ENCODE results near the gene DPYSL4. TPM values are rescaled to one million over a fixed set of nuclear protein-coding genes. Genes with fewer than 3 reads are reported as not detected.

Gene DPYSL4
- total RNA-seq, 2 donors from 2014 or later = 0.27 to 0.44 TPM

- H3K4me3 ChIP-seq = no peak overlapping the region
- H3K9ac ChIP-seq (ENCODE audit: low read depth in 2 of 2, low read length in 2 of 2) = no peak overlapping the region
- no peak for DNase-seq
- H3K27me3 ChIP-seq = peaks cover 4% of the 10 kb centered on the region
- no peaks in the 10 kb centered on the region for H3K4me1 ChIP-seq
- no peaks in the 10 kb centered on the region for H3K36me3 ChIP-seq
- TF ChIP-seq CTCF (IDR thresholded peaks at IDR 0.05) = no peak
- no peak overlapping the region for H3K27ac ChIP-seq
- intact Hi-C loops (cut with DNase I) = loop anchor here (5.0 kb wide), 1 partner anchor 253 kb away; no protein-coding TSS in a partner anchor
- no peaks in the 10 kb centered on the region for H3K9me3 ChIP-seq
Measured at GRCh38 chr10:132140167-132140925, 46.4 kb upstream of the DPYSL4 start.

- no peak for DNase-seq
- intact Hi-C loops (cut with DNase I) = loop anchor here (5.0 kb wide), 1 partner anchor 254 kb away; no protein-coding TSS in a partner anchor
- no peak for TF ChIP-seq CTCF (IDR thresholded peaks at IDR 0.05)
Measured at GRCh38 chr10:132141076-132141475, 45.7 kb upstream of the DPYSL4 start.

GRCh38 chr10:132141526-132142395 lies 45.0 kb upstream of the DPYSL4 start:
- no peak for DNase-seq
- Histone ChIP-seq H3K27me3 (peaks cover 4% of the 10 kb centered on the region), H3K27ac (no peak overlapping the region), H3K4me1 (no peaks in the 10 kb centered on the region), H3K36me3 (no peaks in the 10 kb centered on the region), H3K9me3 (no peaks in the 10 kb centered on the region), H3K9ac (ENCODE audit: low read depth in 2 of 2, low read length in 2 of 2) (no peak overlapping the region), H3K4me3 (no peak overlapping the region)
- TF ChIP-seq CTCF (IDR thresholded peaks at IDR 0.05) = no peak
- intact Hi-C loops (cut with DNase I) = loop anchor here (5.0 kb wide), 1 partner anchor 254 kb away; no protein-coding TSS in a partner anchor

More at GRCh38 chr10:132141076-132141475, 45.7 kb upstream of the DPYSL4 start:
- H3K27ac ChIP-seq = no peak overlapping the region
- H3K4me3 ChIP-seq = no peak overlapping the region
- no peak overlapping the region for H3K9ac ChIP-seq (ENCODE audit: low read depth in 2 of 2, low read length in 2 of 2)
- no peaks in the 10 kb centered on the region for H3K9me3 ChIP-seq
- no peaks in the 10 kb centered on the region for H3K36me3 ChIP-seq
- peaks cover 4% of the 10 kb centered on the region for H3K27me3 ChIP-seq
- H3K4me1 ChIP-seq = no peaks in the 10 kb centered on the region

- no peaks in the 10 kb centered on the region for H3K36me3 ChIP-seq
- H3K4me1 ChIP-seq = no peaks in the 10 kb centered on the region
- peaks cover 4% of the 10 kb centered on the region for H3K27me3 ChIP-seq
- no peak overlapping the region for H3K27ac ChIP-seq
- TF ChIP-seq CTCF (IDR thresholded peaks at IDR 0.05) = peak; percentile 87
- intact Hi-C loops (cut with DNase I) = loop anchor here (5.0 kb wide), 1 partner anchor 255 kb away; no protein-coding TSS in a partner anchor
- no peak overlapping the region for H3K9ac ChIP-seq (ENCODE audit: low read depth in 2 of 2, low read length in 2 of 2)
- no peak overlapping the region for H3K4me3 ChIP-seq
- no peaks in the 10 kb centered on the region for H3K9me3 ChIP-seq
- DNase-seq = no peak
Measured at GRCh38 chr10:132142396-132143161, 44.2 kb upstream of the DPYSL4 start.

- no peak for TF ChIP-seq CTCF (IDR thresholded peaks at IDR 0.05)
- DNase-seq = no peak
- Histone ChIP-seq H3K27me3 (peaks cover 4% of the 10 kb centered on the region), H3K36me3 (no peaks in the 10 kb centered on the region), H3K4me1 (no peaks in the 10 kb centered on the region), H3K27ac (no peak overlapping the region), H3K9me3 (no peaks in the 10 kb centered on the region), H3K4me3 (no peak overlapping the region), H3K9ac (ENCODE audit: low read depth in 2 of 2, low read length in 2 of 2) (no peak overlapping the region)
- intact Hi-C loops (cut with DNase I) = loop anchor here (5.0 kb wide), 1 partner anchor 256 kb away; no protein-coding TSS in a partner anchor
Measured at GRCh38 chr10:132143162-132143561, 43.6 kb upstream of the DPYSL4 start.

All from colonic mucosa (tissue), 4 donors.